T-helper 9 cell (primary cell): ENCODE results near the gene LZTS3.
"Not testable (repeated sequence)": the region's sequence is repeated elsewhere in the genome, so short reads cannot be mapped to it uniquely, and the experiment has no call there.

ENCODE experiments used
- DNase-seq: peaks from one replicate; pipeline ENCODE4 v3.0.0-alpha.2; 2020

LZTS3 gene

GRCh38 chr20:3192226-3193015 lies 19.1 kb upstream of the LZTS3 start:
- no peak for DNase-seq

- no peak for DNase-seq
These were observed 17.3 kb upstream of the LZTS3 start for GRCh38 chr20:3190681-3191111.

- DNase-seq, result no peak
These were observed 16.3 kb upstream of the LZTS3 start for GRCh38 chr20:3189561-3190131.

GRCh38 chr20:3188823-3189413 lies 15.6 kb upstream of the LZTS3 start:
- DNase-seq, result no peak

GRCh38 chr20:3187861-3188260 lies 14.5 kb upstream of the LZTS3 start:
- DNase-seq, result not testable (repeated sequence)

- no peak for DNase-seq
These were observed 10.7 kb upstream of the LZTS3 start for GRCh38 chr20:3183896-3184612.

- DNase-seq, result not testable (repeated sequence)
These were observed 9.1 kb upstream of the LZTS3 start for GRCh38 chr20:3182429-3182828.

- DNase-seq, result no peak
These were observed 7.9 kb upstream of the LZTS3 start for GRCh38 chr20:3181270-3181669.

- DNase-seq, result no peak
These were observed 7.0 kb upstream of the LZTS3 start for GRCh38 chr20:3180319-3180718.

GRCh38 chr20:3177746-3178485 lies 4.6 kb upstream of the LZTS3 start:
- no peak for DNase-seq

- DNase-seq, result no peak
These were observed 1.9 kb upstream of the LZTS3 start for GRCh38 chr20:3175270-3175669.

- DNase-seq, result no peak
These were observed 1.3 kb upstream of the LZTS3 start for GRCh38 chr20:3174442-3175261.

GRCh38 chr20:3173610-3174441 lies 477 bp upstream of the LZTS3 start:
- DNase-seq, result peak; percentile 88

- no peak for DNase-seq
These were observed 1.0 kb downstream of the LZTS3 start for GRCh38 chr20:3172126-3172932.

GRCh38 chr20:3171391-3172125 lies 1.8 kb downstream of the LZTS3 start:
- no peak for DNase-seq

GRCh38 chr20:3168829-3169590 lies 4.3 kb downstream of the LZTS3 start:
- DNase-seq, result no peak

- DNase-seq, result no peak
These were observed 5.1 kb downstream of the LZTS3 start for GRCh38 chr20:3168079-3168828.

GRCh38 chr20:3167738-3168078 lies 5.6 kb downstream of the LZTS3 start:
- no peak for DNase-seq
